HepG2 (cell line): ENCODE results near the gene FTL. TPM values are rescaled to one million over a fixed set of nuclear protein-coding genes. Genes with fewer than 3 reads are reported as not detected.

Experiments
- CBX2 ChIP-seq, 2 experiments: fragments of 200-600 bp in 1 of 2; sonication (generic); formaldehyde crosslinking in 1 of 2; IDR thresholded peaks; 2 replicates each; pipeline versions ENCODE4 v1.7.0 to v1.8.1; 2018 to 2022; ENCODE audit warnings: low read depth in 2 of 2, low read length in 1 of 2, mild to moderate bottlenecking in 1 of 2, missing genetic modification reagents in 1 of 2
- EEA1 ChIP-seq: sonication (generic); formaldehyde crosslinking; IDR thresholded peaks from 2 replicates; pipeline ENCODE4 v1.5.1; 2020; ENCODE audit warnings: mild to moderate bottlenecking, missing genetic modification reagents, borderline replicate concordance
- GABPB1 ChIP-seq: IDR thresholded peaks from 2 replicates; pipeline ENCODE4 v1.6.1; 2016; ENCODE audit warnings: mild to moderate bottlenecking, missing genetic modification reagents, moderate library complexity, missing compliant biosample characterization
- JARID2 ChIP-seq: sonication (generic); formaldehyde crosslinking; IDR thresholded peaks from 2 replicates; pipeline ENCODE4 v1.8.1; 2023; ENCODE audit warnings: missing genetic modification reagents, inconsistent platforms; ENCODE audit not compliant: insufficient replicate concordance
- JUND ChIP-seq: sonication (generic); formaldehyde crosslinking; IDR thresholded peaks from 2 replicates; pipeline ENCODE4 v1.8.0; 2022; ENCODE audit warnings: mild to moderate bottlenecking, missing genetic modification reagents
- MAFG ChIP-seq: sonication (generic); formaldehyde crosslinking; IDR thresholded peaks from 2 replicates; pipeline ENCODE4 v1.5.1; 2020; ENCODE audit warnings: mild to moderate bottlenecking, missing genetic modification reagents
- MIER3 ChIP-seq: IDR thresholded peaks from 2 replicates; pipeline ENCODE4 v1.6.1; 2016; ENCODE audit warnings: missing compliant biosample characterization, borderline replicate concordance
- NFE2L2 ChIP-seq: fragments of 150-350 bp; IDR thresholded peaks from 2 replicates; pipeline ENCODE4 v1.6.1; 2014; ENCODE audit warnings: low read length
- NFYB ChIP-seq: sonication (generic); formaldehyde crosslinking; IDR thresholded peaks from 2 replicates; pipeline ENCODE4 v1.4.0; 2020; ENCODE audit warnings: missing genetic modification reagents
- RFXAP ChIP-seq: sonication (generic); formaldehyde crosslinking; IDR thresholded peaks from 2 replicates; pipeline ENCODE4 v1.4.0; 2020; ENCODE audit warnings: missing genetic modification reagents, borderline replicate concordance
- TARDBP ChIP-seq: sonication (generic); formaldehyde crosslinking; IDR thresholded peaks from 2 replicates; pipeline ENCODE4 v1.8.0; 2022; ENCODE audit warnings: mild to moderate bottlenecking, missing genetic modification reagents
- TEAD3 ChIP-seq: optimal IDR thresholded peaks from 2 replicates; pipeline ENCODE3; 2016; ENCODE audit warnings: borderline replicate concordance
- WIZ ChIP-seq: sonication (generic); formaldehyde crosslinking; IDR thresholded peaks from 2 replicates; pipeline ENCODE4 v1.5.1; 2020; ENCODE audit warnings: mild to moderate bottlenecking, missing genetic modification reagents
- ZMYM2 ChIP-seq: sonication (generic); formaldehyde crosslinking; IDR thresholded peaks from 2 replicates; pipeline ENCODE4 v1.8.0; 2022; ENCODE audit warnings: mild to moderate bottlenecking, missing genetic modification reagents
- ZNF207 ChIP-seq: fragments of 450-650 bp; IDR thresholded peaks from 2 replicates; pipeline ENCODE4 v1.6.1; 2016; ENCODE audit warnings: antibody characterized with exemption, borderline replicate concordance
- ZNF263 ChIP-seq: sonication (generic); formaldehyde crosslinking; IDR thresholded peaks from 2 replicates; pipeline ENCODE4 v1.4.0; 2020; ENCODE audit warnings: missing genetic modification reagents
- ZNF772 ChIP-seq: sonication (generic); formaldehyde crosslinking; IDR thresholded peaks from 2 replicates; pipeline ENCODE4 v1.5.0; 2020; ENCODE audit warnings: mild to moderate bottlenecking, missing genetic modification reagents
- polyA plus RNA-seq, 8 experiments: library from polyadenylated mRNA; depleted of rRNA in 3 of 8; stranded (reverse) in 7 of 8; unstranded in 1 of 8; fragments of >200 nt; fragmentation: Illumina TruSeq in 4 of 8; extraction: Trizol in 4 of 8; gene quantifications; 2 replicates each; pipeline versions ENCODE4 v1.2.1 to v1.2.3, GENCODE V29; 2011 to 2016; ENCODE audit warnings: low read depth in 4 of 8, missing spikeins in 1 of 8, mixed read lengths in 1 of 8; ENCODE audit not compliant: insufficient read depth in 1 of 8
- total RNA-seq, 5 experiments: library from RNA; depleted of rRNA; stranded (reverse); fragments of >200 nt; fragmentation: Illumina TruSeq; extraction: Trizol; gene quantifications; 2 replicates each; pipeline ENCODE4 v1.2.3, GENCODE V29; 2016; ENCODE audit warnings: low read depth in 1 of 5
- TF ChIP-seq, protein P1 (sequence below): sonication (generic); formaldehyde crosslinking; IDR thresholded peaks from 2 replicates; pipeline ENCODE4 v1.5.0; 2020; ENCODE audit warnings: missing genetic modification reagents
- TF ChIP-seq, protein P2 (sequence below): IDR thresholded peaks from 2 replicates; pipeline ENCODE4 v1.6.1; 2012; ENCODE audit warnings: low read depth, low read length, improper control_type of control experiment
- TF ChIP-seq, protein P3 (sequence below), 2 experiments: fragments of 450-650 bp in 1 of 2; sonication (generic) in 1 of 2; formaldehyde crosslinking; IDR thresholded peaks; 2 replicates each; pipeline versions ENCODE4 v1.5.0 to v1.8.0; 2020 to 2022; ENCODE audit warnings: mild to moderate bottlenecking in 1 of 2, missing genetic modification reagents in 1 of 2
- TF ChIP-seq, protein P4 (sequence below): sonication (generic); formaldehyde crosslinking; IDR thresholded peaks from 2 replicates; pipeline ENCODE4 v1.9.0; 2021; ENCODE audit warnings: missing genetic modification reagents, mild to moderate bottlenecking, borderline replicate concordance
- TF ChIP-seq, protein P5 (sequence below): sonication (generic); formaldehyde crosslinking; IDR thresholded peaks from 2 replicates; pipeline ENCODE4 v1.4.0; 2020; ENCODE audit warnings: missing genetic modification reagents
- TF ChIP-seq, protein P6 (sequence below): sonication (generic); formaldehyde crosslinking; conservative IDR thresholded peaks from 2 replicates; pipeline ENCODE4 v1.8.0; 2022; ENCODE audit warnings: missing genetic modification reagents

FTL gene
- total and polyA plus RNA-seq, 2 of the 13 experiments (the other 11 are each of a cell fraction or from before 2014, with no cell fraction given), result 2,721 to 8,800 TPM

DNA sequence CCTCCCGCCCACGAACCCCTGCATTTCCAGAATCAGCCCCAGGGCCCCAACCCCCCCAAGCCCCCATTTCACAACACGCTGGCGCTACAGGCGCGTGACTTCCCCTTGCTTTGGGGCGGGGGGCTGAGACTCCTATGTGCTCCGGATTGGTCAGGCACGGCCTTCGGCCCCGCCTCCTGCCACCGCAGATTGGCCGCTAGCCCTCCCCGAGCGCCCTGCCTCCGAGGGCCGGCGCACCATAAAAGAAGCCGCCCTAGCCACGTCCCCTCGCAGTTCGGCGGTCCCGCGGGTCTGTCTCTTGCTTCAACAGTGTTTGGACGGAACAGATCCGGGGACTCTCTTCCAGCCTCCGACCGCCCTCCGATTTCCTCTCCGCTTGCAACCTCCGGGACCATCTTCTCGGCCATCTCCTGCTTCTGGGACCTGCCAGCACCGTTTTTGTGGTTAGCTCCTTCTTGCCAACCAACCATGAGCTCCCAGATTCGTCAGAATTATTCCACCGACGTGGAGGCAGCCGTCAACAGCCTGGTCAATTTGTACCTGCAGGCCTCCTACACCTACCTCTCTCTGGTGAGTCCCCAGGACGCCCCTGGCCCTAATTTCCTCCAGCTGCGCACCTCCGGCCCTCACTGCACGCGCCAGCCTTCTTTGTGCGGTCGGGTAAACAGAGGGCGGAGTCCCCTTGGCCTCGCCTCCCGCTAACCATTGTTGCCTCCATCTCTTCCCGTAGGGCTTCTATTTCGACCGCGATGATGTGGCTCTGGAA is at the start of gene FTL (continued):
- TF ChIP-seq, protein P1, sequence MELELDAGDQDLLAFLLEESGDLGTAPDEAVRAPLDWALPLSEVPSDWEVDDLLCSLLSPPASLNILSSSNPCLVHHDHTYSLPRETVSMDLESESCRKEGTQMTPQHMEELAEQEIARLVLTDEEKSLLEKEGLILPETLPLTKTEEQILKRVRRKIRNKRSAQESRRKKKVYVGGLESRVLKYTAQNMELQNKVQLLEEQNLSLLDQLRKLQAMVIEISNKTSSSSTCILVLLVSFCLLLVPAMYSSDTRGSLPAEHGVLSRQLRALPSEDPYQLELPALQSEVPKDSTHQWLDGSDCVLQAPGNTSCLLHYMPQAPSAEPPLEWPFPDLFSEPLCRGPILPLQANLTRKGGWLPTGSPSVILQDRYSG, result peak; percentile 85; the same call in 1 of the 2 replicates
- TF ChIP-seq, protein P2, sequence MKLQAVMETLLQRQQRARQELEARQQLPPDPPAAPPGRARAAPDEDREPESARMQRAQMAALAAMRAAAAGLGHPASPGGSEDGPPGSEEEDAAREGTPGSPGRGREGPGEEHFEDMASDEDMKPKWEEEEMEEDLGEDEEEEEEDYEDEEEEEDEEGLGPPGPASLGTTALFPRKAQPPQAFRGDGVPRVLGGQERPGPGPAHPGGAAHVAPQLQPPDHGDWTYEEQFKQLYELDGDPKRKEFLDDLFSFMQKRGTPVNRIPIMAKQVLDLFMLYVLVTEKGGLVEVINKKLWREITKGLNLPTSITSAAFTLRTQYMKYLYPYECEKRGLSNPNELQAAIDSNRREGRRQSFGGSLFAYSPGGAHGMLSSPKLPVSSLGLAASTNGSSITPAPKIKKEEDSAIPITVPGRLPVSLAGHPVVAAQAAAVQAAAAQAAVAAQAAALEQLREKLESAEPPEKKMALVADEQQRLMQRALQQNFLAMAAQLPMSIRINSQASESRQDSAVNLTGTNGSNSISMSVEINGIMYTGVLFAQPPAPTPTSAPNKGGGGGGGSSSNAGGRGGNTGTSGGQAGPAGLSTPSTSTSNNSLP, result no peak
- TF ChIP-seq TARDBP (CRISPR knock-in tag), result peak; percentile 54; the same call in 1 of the 2 replicates
- no peak for TF ChIP-seq CBX2 (IDR thresholded peaks at IDR 0.05; ENCODE audit: low read depth, low read length)
- no peak for TF ChIP-seq CBX2 (CRISPR knock-in tag; IDR thresholded peaks at IDR 0.05; ENCODE audit: low read depth)
- TF ChIP-seq EEA1 (CRISPR knock-in tag), result no peak
- peak; percentile 88 for TF ChIP-seq RFXAP (CRISPR knock-in tag)
- TF ChIP-seq JARID2, result peak; percentile 87
- TF ChIP-seq NFYB (CRISPR knock-in tag), result peak; percentile 87
- no peak for TF ChIP-seq ZNF772 (CRISPR knock-in tag)
- TF ChIP-seq ZNF263, result peak; percentile 73
- TF ChIP-seq, protein P3, sequence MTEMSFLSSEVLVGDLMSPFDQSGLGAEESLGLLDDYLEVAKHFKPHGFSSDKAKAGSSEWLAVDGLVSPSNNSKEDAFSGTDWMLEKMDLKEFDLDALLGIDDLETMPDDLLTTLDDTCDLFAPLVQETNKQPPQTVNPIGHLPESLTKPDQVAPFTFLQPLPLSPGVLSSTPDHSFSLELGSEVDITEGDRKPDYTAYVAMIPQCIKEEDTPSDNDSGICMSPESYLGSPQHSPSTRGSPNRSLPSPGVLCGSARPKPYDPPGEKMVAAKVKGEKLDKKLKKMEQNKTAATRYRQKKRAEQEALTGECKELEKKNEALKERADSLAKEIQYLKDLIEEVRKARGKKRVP (CRISPR knock-in tag; IDR thresholded peaks at IDR 0.05), result peak in 1 of 2 experiments; percentile 78; a peak in 2 of 4 replicates
- 0 out of 2 replicates have a peak, but pooled peaks have one; percentile 39 for TF ChIP-seq ZMYM2
- TF ChIP-seq, protein P4, sequence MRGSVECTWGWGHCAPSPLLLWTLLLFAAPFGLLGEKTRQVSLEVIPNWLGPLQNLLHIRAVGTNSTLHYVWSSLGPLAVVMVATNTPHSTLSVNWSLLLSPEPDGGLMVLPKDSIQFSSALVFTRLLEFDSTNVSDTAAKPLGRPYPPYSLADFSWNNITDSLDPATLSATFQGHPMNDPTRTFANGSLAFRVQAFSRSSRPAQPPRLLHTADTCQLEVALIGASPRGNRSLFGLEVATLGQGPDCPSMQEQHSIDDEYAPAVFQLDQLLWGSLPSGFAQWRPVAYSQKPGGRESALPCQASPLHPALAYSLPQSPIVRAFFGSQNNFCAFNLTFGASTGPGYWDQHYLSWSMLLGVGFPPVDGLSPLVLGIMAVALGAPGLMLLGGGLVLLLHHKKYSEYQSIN (CRISPR knock-in tag), result no peak
- TF ChIP-seq, protein P5, sequence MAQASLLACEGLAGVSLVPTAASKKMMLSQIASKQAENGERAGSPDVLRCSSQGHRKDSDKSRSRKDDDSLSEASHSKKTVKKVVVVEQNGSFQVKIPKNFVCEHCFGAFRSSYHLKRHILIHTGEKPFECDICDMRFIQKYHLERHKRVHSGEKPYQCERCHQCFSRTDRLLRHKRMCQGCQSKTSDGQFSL, result 0 out of 2 replicates have a peak, but pooled peaks have one; percentile 22
- TF ChIP-seq MIER3, result peak; percentile 70; the same call in 1 of the 2 replicates
- peak; percentile 28; the same call in 1 of the 2 replicates for TF ChIP-seq JUND (CRISPR knock-in tag)
- TF ChIP-seq NFE2L2, result no peak
- TF ChIP-seq MAFG (CRISPR knock-in tag), result no peak
- peak; percentile 67; the same call in 1 of the 2 replicates for TF ChIP-seq GABPB1 (CRISPR knock-in tag)
- TF ChIP-seq, protein P6, sequence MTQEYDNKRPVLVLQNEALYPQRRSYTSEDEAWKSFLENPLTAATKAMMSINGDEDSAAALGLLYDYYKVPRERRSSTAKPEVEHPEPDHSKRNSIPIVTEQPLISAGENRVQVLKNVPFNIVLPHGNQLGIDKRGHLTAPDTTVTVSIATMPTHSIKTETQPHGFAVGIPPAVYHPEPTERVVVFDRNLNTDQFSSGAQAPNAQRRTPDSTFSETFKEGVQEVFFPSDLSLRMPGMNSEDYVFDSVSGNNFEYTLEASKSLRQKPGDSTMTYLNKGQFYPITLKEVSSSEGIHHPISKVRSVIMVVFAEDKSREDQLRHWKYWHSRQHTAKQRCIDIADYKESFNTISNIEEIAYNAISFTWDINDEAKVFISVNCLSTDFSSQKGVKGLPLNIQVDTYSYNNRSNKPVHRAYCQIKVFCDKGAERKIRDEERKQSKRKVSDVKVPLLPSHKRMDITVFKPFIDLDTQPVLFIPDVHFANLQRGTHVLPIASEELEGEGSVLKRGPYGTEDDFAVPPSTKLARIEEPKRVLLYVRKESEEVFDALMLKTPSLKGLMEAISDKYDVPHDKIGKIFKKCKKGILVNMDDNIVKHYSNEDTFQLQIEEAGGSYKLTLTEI (CRISPR knock-in tag), result no peak
- TF ChIP-seq ZNF207, result no peak
- TF ChIP-seq TEAD3, result peak; percentile 47
- no peak for TF ChIP-seq WIZ (CRISPR knock-in tag)
